ENCODE measurements around the gene ARHGAP40. TPM values are rescaled to one million over a fixed set of nuclear protein-coding genes. Genes with fewer than 3 reads are reported as not detected.

ARHGAP40 gene
- total RNA-seq, 2 donors from 2014 or later = not detected

DNA sequence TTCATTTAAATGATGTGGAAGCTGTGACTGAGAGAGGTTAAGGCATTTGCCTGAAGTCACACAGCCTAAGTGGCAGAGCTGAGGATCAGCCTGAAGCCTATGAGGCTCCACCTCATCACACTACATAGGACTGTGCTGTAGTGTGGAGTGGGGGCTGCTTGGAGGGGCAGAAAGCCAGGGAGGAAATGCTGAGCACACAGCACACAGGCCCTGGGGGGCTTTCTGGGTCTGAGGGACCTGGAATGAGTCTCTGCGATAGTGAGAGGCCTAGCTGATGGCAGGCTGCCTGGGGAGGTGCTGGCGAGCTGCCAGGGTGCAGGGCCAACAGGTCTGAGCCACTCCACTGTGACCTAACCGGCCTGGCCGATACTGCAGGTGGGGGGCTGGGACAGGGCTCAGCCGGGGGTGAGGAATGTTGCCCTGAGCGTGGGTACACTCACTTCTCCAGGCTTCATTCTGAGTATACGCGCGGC is 2.2 kb upstream of the ARHGAP40 start:
- Histone ChIP-seq H3K27ac (no peak overlapping the region), H3K4me1 (ENCODE audit: control insufficient read depth in 1 of 2, low read depth in 2 of 2) (peaks cover 0 to 5% of the 10 kb centered on the region in 2 donors), H3K27me3 (replicated peaks; ENCODE audit: insufficient read depth) (no peaks in the 10 kb centered on the region), H3K4me3 (no peak overlapping the region), H3K9me3 (no peaks in the 10 kb centered on the region), H3K36me3 (no peaks in the 10 kb centered on the region)
- ATAC-seq (ENCODE audit: insufficient number of reproducible peaks, low FRiP score, low read depth) = no peak
- TF ChIP-seq, protein P1, sequence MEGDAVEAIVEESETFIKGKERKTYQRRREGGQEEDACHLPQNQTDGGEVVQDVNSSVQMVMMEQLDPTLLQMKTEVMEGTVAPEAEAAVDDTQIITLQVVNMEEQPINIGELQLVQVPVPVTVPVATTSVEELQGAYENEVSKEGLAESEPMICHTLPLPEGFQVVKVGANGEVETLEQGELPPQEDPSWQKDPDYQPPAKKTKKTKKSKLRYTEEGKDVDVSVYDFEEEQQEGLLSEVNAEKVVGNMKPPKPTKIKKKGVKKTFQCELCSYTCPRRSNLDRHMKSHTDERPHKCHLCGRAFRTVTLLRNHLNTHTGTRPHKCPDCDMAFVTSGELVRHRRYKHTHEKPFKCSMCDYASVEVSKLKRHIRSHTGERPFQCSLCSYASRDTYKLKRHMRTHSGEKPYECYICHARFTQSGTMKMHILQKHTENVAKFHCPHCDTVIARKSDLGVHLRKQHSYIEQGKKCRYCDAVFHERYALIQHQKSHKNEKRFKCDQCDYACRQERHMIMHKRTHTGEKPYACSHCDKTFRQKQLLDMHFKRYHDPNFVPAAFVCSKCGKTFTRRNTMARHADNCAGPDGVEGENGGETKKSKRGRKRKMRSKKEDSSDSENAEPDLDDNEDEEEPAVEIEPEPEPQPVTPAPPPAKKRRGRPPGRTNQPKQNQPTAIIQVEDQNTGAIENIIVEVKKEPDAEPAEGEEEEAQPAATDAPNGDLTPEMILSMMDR (IDR thresholded peaks at IDR 0.05) = no peak
- DNase-seq (ENCODE audit: low spot score) = no peak

DNA sequence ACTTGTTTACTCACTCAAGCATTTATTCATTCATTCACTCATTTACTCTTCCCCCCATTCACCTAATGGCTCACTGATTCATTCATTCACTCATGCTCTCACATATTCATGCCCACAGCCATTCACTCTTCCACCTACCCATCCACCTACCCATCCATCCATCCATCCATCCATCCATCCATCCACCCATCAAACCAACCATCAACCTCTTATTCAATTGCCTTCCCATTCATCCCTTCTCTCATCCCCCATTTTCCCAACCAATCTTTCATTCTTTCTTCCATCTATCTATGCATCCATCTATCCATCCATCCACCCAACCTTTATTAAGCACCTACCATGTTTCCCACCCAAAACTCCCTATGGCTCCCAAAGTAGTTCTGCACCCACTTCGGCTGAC is 1.6 kb upstream of the ARHGAP40 start:
- Histone ChIP-seq H3K4me1 (ENCODE audit: control insufficient read depth in 1 of 2, low read depth in 2 of 2) (peaks cover 0 to 5% of the 10 kb centered on the region in 2 donors), H3K27me3 (replicated peaks; ENCODE audit: insufficient read depth) (no peaks in the 10 kb centered on the region), H3K9me3 (no peaks in the 10 kb centered on the region), H3K4me3 (no peak overlapping the region), H3K36me3 (no peaks in the 10 kb centered on the region), H3K27ac (no peak overlapping the region)
- no peak for DNase-seq (ENCODE audit: low spot score)
- TF ChIP-seq, protein P1 (IDR thresholded peaks at IDR 0.05) = no peak
- no peak for ATAC-seq (ENCODE audit: insufficient number of reproducible peaks, low FRiP score, low read depth)

DNA sequence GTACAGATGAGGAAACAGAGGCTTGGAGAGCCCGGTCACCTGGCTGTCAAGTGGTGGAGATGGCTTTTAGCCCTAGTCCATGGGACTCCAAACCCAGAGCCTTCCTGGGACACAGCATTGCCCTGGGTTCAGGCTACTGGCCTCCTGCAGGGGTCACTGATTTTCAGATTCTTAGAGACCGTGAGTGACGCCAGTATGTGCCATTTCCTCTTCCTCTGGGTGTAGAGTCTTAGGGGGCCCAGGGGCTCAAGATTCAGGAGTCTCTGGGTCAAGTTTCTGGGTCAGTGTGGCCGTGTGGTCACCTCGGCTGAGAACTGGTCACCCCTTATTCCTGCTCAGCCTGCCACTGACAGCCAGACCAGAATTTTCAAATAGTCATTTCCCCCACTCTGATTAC is 574 bp downstream of the ARHGAP40 start:
- Histone ChIP-seq H3K4me3 (no peak overlapping the region), H3K27ac (no peak overlapping the region), H3K27me3 (replicated peaks; ENCODE audit: insufficient read depth) (no peaks in the 10 kb centered on the region), H3K4me1 (ENCODE audit: control insufficient read depth in 1 of 2, low read depth in 2 of 2) (peaks cover 0 to 5% of the 10 kb centered on the region in 2 donors), H3K9me3 (no peaks in the 10 kb centered on the region), H3K36me3 (no peaks in the 10 kb centered on the region)
- DNase-seq (ENCODE audit: low spot score) (no peak), ATAC-seq (ENCODE audit: insufficient number of reproducible peaks, low FRiP score, low read depth) (no peak)
- TF ChIP-seq, protein P1 (IDR thresholded peaks at IDR 0.05) = no peak

DNA sequence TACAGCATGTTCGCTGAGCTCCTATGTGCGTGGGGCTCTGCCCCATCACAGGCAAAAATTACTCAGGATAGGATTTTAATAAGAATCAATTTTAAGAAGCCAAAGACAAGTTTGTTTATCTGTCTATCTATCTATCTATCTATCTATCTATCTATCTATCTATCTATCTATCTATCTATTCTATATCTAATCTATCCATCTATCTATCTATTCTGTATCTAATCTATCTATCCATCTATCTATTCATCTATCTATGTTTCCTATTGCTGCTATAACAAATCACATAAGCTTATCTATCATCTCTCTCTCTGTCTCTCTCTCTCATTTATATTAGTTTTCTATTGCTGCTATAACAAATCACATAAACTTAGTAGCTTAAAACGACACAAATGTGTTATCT is 1.7 kb downstream of the ARHGAP40 start:
- no peaks in the 10 kb centered on the region for H3K9me3 ChIP-seq
- H3K36me3 ChIP-seq = no peaks in the 10 kb centered on the region
- H3K27me3 ChIP-seq (replicated peaks; ENCODE audit: insufficient read depth) = no peaks in the 10 kb centered on the region
- DNase-seq (ENCODE audit: low spot score) (no peak), ATAC-seq (ENCODE audit: insufficient number of reproducible peaks, low FRiP score, low read depth) (no peak)
- peaks cover 0 to 5% of the 10 kb centered on the region in 2 donors for H3K4me1 ChIP-seq (ENCODE audit: control insufficient read depth in 1 of 2, low read depth in 2 of 2)
- no peak overlapping the region for H3K27ac ChIP-seq
- TF ChIP-seq, protein P1 (IDR thresholded peaks at IDR 0.05) = no peak
- no peak overlapping the region for H3K4me3 ChIP-seq

DNA sequence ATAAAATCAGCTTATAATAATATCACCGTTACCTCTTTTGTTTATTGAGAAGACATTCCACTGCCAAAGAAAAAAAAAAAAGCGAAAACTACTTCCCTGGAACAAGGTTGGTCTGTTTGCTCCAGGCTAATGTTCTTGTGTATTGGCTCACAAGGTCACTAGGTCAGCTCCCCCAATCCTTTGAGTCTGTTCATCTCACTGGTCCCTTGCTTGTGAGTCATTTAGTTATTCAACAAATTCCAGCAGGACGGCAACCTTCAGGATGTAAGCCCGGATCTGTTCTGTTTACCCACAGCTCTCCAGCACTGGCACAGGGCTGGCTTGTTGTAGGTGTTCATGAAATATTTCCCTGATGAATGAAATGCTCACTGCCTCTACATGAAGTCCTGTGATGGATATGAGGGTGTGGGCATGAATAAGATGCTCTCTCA is 3.3 kb downstream of the ARHGAP40 start:
- Histone ChIP-seq H3K9me3 (no peaks in the 10 kb centered on the region), H3K27me3 (replicated peaks; ENCODE audit: insufficient read depth) (no peaks in the 10 kb centered on the region), H3K27ac (no peak overlapping the region), H3K4me1 (ENCODE audit: control insufficient read depth in 1 of 2, low read depth in 2 of 2) (peaks cover 0 to 5% of the 10 kb centered on the region in 2 donors), H3K4me3 (no peak overlapping the region), H3K36me3 (no peaks in the 10 kb centered on the region)
- ATAC-seq (ENCODE audit: insufficient number of reproducible peaks, low FRiP score, low read depth) = no peak
- TF ChIP-seq, protein P1 (IDR thresholded peaks at IDR 0.05) = no peak
- no peak for DNase-seq (ENCODE audit: low spot score)
